Measurements from ENCODE around the gene ATP6V0E2.

ATP6V0E2 gene

DNA sequence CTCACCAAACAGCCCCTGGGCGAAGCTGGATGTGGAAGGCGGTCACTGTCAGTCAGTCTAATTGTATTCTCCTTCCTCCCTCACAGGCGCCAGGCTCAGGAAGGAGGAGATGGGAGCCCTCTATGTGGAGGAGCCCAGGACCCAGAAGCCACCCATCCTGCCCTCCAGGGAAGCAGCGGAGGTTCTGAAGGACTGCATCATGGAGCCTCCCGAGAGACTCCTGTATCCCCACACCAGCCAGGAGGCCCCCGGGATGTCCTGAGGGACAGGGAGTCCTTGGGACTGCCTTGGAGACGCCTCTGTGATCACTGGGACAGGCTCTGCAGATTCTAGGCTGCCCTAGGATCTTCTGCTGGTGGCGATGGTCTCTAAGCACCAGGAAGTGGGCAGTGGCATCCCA lies 9.7 kb upstream of the ATP6V0E2 start:
- no peak for DNase-seq

DNA sequence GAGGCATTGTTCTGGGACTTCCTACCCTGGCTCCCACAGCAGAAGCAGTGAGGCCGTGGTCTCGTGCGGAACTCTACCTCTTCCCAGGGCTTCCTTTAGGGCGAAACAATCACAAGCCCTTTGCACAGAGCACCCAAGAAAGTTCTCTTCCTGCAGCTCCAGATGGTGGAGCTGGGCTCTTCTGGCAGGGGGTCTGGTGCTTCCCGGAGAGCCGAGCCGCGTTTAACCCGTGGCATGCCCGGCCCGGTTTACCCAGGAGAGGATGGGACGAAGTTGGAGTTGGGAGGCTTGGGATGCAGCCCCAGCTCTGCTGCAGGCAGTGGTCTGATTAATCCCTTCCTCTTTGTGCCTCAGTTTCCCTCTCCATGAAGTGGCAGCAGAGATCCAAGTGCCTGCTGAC lies 9.0 kb upstream of the ATP6V0E2 start:
- no peak for DNase-seq

DNA sequence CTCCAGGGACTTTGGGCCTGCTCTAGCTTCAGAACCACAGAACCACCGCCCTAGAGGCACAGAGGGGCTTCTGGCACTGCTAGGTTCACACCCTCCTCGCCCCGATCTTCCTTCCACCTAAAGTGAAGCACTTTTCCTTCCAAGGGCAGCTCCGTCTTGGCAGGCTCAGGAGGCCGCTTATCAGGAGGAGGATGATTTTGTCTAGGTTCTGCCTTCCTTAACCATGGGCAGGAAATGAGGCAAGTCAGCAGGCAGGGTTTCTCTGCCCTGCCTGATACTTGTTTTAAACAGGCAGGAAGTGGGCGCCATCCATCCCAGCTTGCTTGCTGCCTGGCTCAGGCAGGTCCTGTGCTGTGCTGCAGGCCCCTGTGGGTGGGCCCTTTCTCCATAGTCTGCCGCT lies 8.3 kb upstream of the ATP6V0E2 start:
- peak; percentile 36 to 50 for DNase-seq

DNA sequence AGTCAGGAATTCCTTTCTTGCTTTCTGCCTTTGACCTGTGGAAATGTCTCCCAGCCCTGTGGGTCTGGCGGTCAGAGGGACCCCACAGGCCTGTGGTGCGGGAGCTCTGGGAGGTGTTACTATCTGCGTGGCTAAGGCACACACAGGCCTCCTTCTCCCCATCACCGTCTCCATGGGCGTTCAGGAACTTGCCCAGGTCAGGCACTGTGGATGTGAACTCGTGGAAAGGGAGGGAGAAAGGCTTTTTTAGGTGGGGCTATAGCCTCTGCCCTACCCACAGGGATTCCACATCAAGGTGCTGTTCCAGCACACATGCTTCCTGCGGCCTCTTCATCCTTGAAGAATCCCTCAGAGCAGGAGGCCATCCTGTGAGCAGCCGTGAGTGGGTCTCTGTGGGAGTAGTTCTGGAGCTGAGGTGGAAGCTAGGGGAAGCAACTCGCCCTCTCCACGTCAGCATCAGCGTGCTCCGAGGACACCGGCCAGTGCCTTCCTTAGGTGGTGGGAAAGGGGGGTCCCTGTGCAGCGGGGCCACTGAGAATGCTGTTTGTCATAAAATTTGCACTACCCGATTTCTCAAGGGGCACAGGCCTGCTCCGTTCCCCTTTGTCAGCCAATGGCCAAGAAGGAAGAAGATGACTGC lies 7.5 kb upstream of the ATP6V0E2 start:
- no peak for DNase-seq

DNA sequence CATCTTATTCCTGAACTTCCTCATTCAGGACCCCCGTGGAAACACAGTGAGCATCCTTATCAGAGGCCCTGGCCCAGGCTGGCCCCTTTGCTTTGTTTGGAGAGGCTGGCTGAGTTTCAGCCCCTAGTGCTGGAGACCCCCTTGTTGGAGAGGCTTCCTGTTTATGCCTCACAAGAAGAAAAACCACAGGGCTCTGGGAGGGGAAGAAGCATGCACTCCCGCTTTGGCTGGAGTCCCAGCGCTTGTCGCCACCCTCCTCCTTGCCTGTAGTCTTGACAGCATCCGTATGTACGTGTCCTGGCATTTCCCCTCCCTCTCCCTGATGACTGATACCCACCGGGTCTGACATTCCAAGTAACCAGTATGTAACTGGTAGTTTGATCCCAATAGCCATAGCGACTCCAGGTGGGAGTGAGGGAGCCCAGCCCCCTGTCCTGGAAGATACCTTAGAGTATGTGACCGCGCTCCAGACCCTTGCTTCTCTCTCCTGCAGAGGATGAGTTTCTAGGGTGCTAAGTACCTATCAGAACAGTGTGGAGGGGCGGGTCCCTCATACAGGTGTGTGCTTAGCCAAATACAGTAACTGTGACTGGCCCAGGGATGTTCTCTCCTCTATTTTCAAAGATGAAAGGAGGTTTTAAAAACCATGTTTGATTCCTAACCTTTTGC lies 6.9 kb upstream of the ATP6V0E2 start:
- DNase-seq, result no peak

DNA sequence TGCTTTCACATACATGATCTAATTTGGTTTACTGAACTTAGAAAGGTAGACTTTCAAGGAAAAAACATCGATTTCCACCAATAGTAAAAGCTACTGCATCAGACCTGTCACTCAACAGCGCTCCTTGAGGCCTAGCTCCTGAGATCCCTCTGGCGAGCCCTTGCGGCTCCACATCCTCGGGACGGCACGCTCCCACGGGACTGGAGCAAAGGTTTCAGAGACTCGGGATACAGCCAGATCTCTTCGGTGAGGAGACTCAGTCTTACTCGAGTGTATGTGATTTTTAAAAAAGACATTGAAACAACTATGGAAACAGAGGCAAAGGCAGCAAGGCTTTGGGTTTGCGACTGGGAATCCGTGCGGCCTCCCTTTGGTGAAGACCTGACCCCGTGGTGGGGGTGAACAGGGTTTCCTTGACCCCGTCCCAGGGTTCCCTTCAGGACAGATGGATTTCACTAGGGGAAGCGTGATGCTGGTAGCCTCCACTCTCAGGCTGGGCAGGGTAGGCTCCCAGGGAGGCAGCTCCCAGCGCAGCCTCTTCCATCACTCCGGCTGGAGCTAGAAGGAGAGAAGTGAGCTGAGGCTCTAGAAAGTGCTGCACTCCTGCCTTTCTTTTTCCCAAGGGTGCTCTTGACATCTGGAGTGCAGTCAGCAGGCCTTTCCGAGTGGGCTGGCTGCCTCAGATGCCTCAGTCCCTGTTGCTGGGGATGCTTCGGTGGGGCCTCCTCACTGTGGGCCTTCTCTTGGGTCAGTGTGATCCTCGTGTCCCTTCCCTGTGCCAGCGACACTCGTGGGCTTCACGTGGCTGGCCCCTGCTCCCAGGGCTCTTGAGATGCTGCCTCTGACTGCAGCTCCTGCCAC lies 5.8 kb upstream of the ATP6V0E2 start:
- no peak for DNase-seq

DNA sequence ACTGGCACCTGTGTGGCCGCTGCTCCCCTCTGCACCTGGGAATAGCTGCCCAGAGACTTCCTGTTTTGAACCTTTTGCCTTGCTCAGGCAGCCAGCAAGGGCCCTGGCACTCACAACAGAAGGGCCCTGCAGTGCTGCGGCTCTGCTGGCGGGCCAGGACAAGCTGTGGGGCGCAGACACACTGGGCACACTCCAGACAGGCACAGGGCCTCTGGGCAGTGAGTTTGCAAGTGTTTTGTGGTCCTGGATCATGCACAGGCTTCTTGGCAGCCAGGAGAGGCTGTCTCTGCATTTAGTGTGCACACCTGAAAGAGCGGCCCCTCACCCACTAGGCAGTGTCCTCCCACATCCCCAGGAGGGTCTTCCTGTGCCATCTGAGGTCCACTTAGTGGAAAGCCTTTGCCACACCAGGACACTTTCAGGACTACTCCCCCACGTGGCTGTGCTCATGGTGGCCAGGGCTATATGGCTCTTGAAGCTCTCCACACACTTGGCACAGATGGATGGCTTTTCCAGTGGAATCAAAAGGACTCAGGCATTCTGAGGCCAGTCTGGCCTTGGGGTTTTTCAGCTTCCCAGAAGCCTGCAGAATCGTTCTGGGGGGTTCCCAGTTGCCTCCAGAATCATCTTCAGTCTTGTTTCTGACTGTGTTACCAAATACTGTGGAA lies 5.0 kb upstream of the ATP6V0E2 start:
- no peak for DNase-seq

DNA sequence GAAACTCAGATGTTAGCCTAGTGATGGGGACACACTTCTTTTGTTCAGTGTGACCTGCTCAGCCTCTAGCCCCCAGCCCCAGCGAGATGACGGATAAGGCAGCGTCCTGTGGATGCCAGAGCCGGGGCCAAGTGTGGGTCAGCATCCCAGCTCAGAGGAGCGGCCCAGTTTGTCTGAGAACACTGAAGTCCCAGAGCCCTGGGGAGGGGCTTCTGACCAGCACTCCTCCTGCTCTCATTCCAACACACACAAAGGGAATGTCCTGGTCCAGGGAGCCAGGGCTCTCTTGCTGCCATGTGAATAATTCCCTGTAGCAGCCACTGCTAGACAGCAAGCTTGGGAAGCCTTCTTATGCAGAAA lies 4.5 kb upstream of the ATP6V0E2 start:
- DNase-seq, result no peak

DNA sequence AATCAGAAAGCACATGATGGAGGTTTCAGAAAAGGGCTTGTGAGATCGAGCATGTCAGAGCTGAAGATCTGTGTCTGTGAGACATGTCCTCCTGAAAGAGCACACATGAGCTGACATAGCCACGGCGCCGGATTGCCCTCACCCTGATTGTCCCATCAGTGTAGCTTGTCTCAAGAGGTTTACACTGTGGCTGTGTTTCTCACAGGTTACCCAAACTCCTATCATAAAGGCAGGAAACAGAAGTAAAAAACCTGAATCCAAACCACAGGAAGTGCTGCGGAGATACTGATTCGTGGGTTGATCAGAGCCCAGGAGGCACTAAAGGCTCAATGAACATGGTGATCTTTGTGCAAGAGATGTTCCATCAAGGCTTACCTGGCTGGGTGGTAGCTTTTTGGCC lies 3.9 kb upstream of the ATP6V0E2 start:
- DNase-seq, result no peak

DNA sequence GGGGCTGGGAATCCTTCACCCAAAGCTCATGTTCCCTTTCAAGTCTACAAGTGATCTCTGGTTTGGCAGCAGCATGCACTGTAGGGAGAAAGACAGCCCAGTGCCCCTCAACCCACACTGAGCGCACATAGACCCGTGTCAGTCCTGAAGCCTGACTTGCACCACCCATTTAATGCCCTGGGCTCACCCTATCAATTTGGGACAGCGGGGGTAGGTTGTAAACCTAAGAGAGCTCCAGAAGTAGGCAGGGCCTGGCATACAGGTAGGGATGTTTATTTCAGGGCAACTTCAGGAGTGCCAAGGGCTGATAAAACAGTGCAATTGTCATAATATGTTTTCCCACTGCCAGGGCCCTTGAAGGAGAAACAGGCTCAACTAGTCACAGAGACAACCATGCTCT lies 3.5 kb upstream of the ATP6V0E2 start:
- DNase-seq, result no peak

DNA sequence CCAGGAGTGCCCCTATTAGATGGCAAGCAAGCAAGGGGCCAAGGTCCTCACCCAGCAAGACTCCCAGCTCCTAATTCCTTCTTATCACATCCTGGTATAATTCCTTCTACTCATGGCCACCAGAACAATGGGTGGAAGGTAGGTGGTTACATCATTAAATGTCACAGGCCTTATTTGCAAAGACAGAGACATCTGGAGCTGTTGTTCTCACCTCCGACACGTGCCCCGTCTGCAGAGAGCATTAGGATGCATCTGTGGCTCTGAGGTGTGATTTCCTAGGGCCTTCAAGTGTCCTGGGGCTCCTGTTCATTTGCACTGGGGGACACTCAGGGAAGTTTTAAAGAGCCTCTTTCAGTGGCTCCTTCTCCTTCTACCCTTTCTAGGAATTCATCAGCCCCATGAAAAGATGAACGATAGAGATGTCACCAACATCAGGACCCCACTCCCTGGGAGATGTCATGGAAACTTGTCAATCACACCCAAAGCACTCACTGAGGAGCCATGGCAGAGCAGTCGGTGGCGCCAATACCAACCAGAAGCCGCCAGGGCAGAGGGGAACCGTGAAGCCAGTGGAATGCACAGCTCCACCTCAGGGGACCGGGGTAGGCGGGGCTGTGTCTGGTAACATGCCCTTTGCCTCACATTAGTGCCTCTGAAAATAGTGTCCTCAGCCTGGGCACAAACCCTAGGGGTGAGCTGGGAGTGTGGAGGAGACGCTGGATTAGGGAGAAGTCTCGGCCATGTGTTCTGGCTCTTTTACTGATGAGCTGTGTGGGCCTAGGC lies 2.9 kb upstream of the ATP6V0E2 start:
- no peak for DNase-seq

DNA sequence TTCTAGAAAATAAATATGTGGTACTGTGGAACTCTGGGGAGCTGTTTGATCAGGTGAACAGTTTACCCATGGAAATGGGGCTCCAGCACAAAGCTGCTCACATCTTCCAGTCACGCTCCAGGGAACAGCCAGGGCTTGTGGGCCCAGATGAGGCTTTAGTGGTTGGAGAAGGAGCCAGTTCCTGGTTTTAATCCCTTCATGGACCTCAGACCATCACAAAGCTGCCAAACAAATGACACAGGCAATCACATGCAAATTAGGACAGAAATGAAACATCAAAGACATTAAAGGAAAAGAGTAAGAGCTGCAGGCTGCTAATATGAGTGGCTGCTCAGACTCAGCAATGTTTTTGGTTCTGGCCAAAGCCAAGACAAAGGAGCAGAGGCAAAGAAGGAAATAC lies 2.2 kb upstream of the ATP6V0E2 start:
- no peak for DNase-seq

DNA sequence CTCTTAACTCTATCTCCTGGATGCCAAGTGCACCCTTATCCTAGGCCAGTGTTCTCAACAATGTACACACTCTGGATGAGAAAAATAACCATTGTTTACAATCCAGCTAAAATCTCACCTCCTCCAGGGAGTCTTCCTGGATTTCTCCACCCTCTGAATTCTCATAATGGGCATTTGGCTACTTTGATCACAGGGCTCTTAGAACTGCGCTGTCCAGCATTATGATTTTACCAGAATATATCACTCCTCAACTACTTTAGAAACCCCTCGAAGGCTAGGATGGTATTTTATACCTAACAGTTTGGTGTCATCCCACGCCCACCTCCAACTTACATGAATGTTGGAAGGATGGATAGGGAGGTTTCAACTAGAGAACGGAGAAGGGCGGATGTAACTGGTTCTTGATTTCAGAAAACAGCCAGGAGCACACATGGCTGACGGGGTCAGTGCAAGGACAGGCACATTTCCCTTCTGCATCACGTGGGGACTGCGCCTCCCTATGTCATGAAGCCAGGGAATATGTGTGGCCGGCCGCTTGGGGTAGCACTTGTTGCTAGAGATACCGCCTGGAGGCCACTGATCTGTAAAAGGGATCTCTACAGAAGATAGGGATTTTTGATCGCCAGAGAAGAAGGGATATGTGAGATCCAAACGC lies 1.2 kb upstream of the ATP6V0E2 start:
- DNase-seq, result no peak

DNA sequence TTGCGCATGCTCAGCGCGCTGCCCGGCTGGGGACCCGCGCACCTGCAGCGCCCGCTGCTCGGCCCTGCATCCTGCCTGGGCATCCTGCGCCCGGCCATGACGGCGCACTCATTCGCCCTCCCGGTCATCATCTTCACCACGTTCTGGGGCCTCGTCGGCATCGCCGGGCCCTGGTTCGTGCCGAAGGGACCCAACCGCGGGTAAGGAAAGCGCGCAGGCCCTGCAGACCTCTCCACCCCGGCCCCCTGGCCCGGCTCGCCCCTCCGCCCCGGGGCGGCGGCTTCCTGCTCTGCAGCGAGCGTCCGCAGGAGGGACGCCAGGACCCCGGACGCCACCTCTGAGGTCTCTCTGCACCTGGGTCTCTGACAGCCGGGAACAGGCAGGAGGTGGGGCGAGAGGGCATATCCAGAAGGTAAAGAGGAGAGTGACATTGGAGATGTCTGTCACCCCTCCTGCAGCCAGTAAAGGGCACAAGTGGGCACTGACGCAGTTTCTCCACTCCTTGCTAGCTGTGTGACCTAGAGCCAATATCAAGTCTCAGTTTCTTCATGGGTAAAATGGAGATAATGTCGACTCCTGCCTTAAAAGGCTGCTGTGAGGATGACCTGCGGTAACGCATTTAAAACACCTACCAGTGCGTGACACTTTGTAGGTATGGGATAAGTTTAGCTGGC lies 338 bp downstream of the ATP6V0E2 start:
- no peak for DNase-seq

DNA sequence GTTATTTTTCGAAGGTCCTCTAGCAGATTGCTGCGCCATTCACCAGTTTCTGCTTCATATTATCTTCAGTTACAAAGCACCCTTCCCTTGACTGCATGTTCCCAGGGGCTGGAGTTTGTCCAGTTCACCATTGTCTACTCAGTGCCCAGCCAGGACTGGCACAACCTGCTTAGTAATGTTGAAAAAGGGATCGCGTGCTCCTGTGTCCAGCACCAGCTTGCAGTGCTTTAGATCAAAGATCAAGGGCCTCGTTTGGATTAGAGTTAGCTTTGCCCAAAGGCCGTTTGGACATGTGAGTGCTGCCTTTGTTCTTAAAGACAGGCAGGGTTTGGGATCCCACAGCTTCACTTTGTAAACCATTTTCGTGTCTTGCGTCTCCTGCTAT lies 867 bp downstream of the ATP6V0E2 start:
- DNase-seq, result no peak

DNA sequence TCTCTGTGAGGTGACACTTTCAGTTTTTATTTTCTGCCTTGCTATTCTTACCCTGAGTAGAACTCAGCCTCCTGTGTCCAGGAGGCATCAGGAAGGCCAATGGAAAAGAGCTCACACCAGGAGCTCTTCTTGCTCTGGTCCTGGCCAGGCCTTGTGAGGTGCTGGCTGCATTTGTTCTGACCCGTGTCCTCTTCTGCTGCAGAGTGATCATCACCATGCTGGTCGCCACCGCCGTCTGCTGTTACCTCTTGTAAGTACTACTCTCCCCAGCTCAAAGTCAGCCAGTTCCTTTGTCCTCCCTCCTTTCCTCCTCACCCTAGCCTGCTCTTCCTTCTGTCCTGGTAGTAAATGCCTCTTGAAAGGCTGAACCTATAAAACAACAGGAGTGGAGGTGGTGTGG lies 1.6 kb downstream of the ATP6V0E2 start:
- DNase-seq, result no peak

DNA sequence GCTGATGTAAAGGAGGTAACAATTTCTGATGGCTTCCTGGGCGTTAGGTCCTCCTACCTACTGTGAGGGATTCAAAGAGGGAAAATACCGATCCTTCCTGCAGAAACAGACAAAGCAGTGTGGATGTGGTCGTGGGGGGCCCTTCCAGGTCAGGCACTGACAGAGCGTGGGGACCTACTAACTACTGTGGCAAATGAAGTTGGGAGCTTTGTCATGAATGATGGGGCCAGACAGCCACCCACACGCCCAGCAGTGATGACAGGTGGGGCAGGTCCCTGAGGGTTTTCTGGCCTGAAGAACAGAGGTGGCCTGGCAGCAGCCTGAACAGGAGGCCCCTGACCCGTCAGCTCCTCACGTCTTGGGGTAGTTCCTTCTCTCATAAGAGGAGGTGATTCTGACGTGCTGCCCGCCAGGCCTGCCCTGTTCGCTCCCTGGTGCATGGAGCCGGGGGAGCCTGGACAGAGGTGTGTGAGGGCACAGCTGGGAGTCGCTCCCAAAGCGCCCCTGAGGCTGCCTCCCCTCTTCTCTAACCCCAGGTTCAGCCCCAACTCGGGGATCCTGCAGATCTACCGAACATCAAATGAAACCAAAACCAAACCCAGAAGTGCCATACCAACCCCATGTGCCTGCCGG lies 4.2 kb downstream of the ATP6V0E2 start:
- no peak for DNase-seq

DNA sequence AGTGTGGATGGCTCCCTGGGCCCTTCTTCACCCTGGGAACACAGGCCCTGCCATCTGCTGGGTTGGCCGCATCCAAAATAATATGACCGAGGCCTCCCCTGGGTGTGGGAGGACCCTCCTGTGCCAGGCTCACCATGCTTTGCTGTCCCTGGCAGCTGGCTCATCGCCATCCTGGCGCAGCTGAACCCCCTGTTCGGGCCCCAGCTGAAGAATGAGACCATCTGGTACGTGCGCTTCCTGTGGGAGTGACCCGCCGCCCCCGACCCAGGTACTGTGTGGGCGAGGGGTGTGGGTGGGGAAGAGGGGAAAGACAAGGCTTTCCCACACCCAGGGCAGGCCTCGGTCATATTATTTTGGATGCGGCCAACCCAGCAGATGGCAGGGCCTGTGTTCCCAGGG lies 4.8 kb downstream of the ATP6V0E2 start:
- no peak for DNase-seq

DNA sequence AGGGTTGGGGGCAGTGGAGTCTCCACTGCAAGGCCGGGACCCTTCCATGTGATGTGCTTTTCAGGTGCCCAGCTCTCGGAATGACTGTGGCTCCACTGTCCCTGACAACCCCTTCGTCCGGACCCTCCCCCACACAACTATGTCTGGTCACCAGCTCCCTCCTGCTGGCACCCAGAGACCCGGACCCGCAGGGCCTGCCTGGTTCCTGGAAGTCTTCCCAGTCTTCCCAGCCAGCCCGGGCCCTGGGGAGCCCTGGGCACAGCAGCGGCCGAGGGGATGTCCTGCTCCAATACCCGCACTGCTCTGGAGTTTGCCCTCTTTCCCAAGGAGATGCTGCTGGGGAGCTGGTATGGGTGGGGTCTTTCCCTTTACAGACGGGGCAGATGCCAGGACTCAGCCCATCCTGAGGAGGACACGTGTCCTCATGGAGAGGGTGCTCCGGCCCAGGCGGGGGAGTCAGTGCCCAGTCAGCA lies 5.5 kb downstream of the ATP6V0E2 start:
- DNase-seq, result no peak

DNA sequence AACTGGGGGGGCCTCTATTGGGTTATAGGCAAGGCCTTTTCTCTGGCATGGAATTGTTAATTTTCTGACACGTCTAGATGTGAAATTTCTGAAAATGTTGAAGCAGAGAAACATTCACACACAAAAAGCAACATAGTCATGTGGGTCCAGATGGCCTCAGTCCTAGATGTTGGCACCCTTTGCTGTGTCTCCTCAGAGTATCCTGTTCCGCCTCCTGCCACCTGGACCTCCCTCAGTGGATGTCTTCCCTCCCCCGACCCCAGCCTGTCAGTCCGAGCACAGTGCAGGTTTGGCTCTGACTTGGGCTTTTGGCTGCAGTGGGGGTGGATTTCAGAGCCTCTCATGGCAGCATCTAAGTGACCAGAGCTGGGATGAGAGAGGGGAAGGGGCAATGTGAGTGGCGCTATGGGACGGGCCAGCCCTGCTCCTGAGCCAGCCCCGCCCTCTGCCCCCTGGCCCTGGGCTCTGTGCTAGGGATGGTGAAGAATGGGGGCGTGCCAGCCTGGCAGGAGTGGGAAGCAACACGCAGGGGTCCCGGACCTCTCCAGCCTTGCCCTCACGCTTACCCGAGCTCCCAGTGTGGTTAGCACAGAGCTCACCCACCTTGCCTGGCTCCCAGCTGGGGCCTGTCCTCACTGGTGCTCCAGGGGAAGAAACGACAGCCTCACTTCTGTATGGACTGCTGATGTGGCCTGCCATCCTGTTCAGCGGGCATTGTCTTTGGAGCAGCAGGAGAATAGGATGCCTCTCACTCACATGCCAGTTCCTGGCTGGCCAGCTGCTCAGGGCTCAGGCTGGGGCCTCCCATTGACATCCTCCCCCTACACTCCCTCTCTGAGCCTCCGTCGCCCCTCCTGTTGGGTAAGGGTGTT lies 6.2 kb downstream of the ATP6V0E2 start:
- no peak for DNase-seq

Measured in stimulated activated CD4-positive, alpha-beta T cell treated with anti-CD3 and anti-CD28 coated beads, Interleukin-2, amount 100 ng/mL, for 48 hours (primary cell).